Stimulated activated CD8-positive, alpha-beta memory T cell treated with anti-CD3 and anti-CD28 coated beads, Interleukin-12 subunit alpha, Interleukin-12 subunit beta, amount 100 ng/mL, for 1 hour (primary cell): ENCODE measurements around the gene UPF1.

Source experiments
- DNase-seq: peaks from one replicate; pipeline ENCODE4 v3.0.0-alpha.2; 2020; ENCODE audit warnings: low read depth

The UPF1 gene

GRCh38 chr19:18857223-18857622 is 25.5 kb downstream of the UPF1 start:
- DNase-seq, result no peak

GRCh38 chr19:18858906-18859646 is 27.3 kb downstream of the UPF1 start:
- no peak for DNase-seq

- no peak for DNase-seq
These were observed 28.0 kb downstream of the UPF1 start for GRCh38 chr19:18859676-18860301.

GRCh38 chr19:18860302-18860700 is 28.5 kb downstream of the UPF1 start:
- no peak for DNase-seq

- no peak for DNase-seq
These were observed 29.0 kb downstream of the UPF1 start for GRCh38 chr19:18860725-18861124.

- no peak for DNase-seq
These were observed 29.5 kb downstream of the UPF1 start for GRCh38 chr19:18861235-18861634.

GRCh38 chr19:18861917-18862316 is 30.2 kb downstream of the UPF1 start:
- DNase-seq, result no peak

- no peak for DNase-seq
These were observed 31.4 kb downstream of the UPF1 start for GRCh38 chr19:18862976-18863842.

GRCh38 chr19:18863843-18864362 is 32.1 kb downstream of the UPF1 start:
- DNase-seq, result no peak

GRCh38 chr19:18865106-18865972 is 33.6 kb downstream of the UPF1 start:
- no peak for DNase-seq

- peak; percentile 24 for DNase-seq
These were observed 34.4 kb downstream of the UPF1 start for GRCh38 chr19:18865973-18866799.

- no peak for DNase-seq
These were observed 35.0 kb downstream of the UPF1 start for GRCh38 chr19:18866800-18867123.

GRCh38 chr19:18867199-18867598 is 35.4 kb downstream of the UPF1 start:
- no peak for DNase-seq

- no peak for DNase-seq
These were observed 36.0 kb downstream of the UPF1 start for GRCh38 chr19:18867751-18868150.

- no peak for DNase-seq
These were observed 36.7 kb downstream of the UPF1 start for GRCh38 chr19:18868380-18869022.

- DNase-seq, result no peak
These were observed 37.4 kb downstream of the UPF1 start for GRCh38 chr19:18869023-18869618.

GRCh38 chr19:18869781-18870530 is 38.2 kb downstream of the UPF1 start:
- DNase-seq, result no peak

GRCh38 chr19:18870531-18871172 is 38.9 kb downstream of the UPF1 start:
- no peak for DNase-seq

- DNase-seq, result no peak
These were observed 39.8 kb downstream of the UPF1 start for GRCh38 chr19:18871543-18871942.
